ENCODE measurements around the gene SSU72. TPM values are rescaled to one million over a fixed set of nuclear protein-coding genes. Genes with fewer than 3 reads are reported as not detected.

Gene SSU72
- total RNA-seq, 1 experiment from 2014 or later, result 96.2 TPM

- no peak for TF ChIP-seq CTCF (IDR thresholded peaks at IDR 0.05; ENCODE audit: insufficient read depth in 1 of 2, low read depth in 1 of 2, low read length in 1 of 2, severe bottlenecking in 1 of 2, unreplicated experiment in 1 of 2)
- peaks cover 23% of the 10 kb centered on the region for H3K36me3 Mint-ChIP-seq (ENCODE audit: insufficient read depth, unreplicated experiment)
- no peaks in the 10 kb centered on the region for H3K27me3 Mint-ChIP-seq (ENCODE audit: insufficient read depth, unreplicated experiment)
- ChIA-PET CTCF (no interaction called here), POLR2A (no interaction called here)
- no peaks in the 10 kb centered on the region for H3K9me3 Mint-ChIP-seq (ENCODE audit: unreplicated experiment)
- no peaks in the 10 kb centered on the region for H3K9me3 ChIP-seq
- H3K27ac Mint-ChIP-seq (ENCODE audit: unreplicated experiment), result no peak overlapping the region
- intact Hi-C loops (cut with micrococcal nuclease; ENCODE audit: unreplicated experiment), result no loop called here
- BruUV-seq (replicated peaks), result no TSS peak
- peaks cover 7% of the 10 kb centered on the region for H3K4me1 Mint-ChIP-seq (ENCODE audit: low read depth, unreplicated experiment)
- no peaks in the 10 kb centered on the region for H3K36me3 ChIP-seq (ENCODE audit: control insufficient read depth, insufficient read depth, low read length)
- no peak overlapping the region for H3K4me3 Mint-ChIP-seq (ENCODE audit: unreplicated experiment)
- 0 out of 2 replicates have a peak, but pooled peaks cover 9% of the 10 kb centered on the region for H3K4me1 ChIP-seq
- H3K4me3 ChIP-seq (ENCODE audit: low read depth, low read length), result no peak overlapping the region
- DNase-seq, result no peak
- no peaks in the 10 kb centered on the region for H3K27me3 ChIP-seq (replicated peaks; ENCODE audit: control insufficient read depth, insufficient read depth, low read length)
These were observed 37.4 kb upstream of the SSU72 start for GRCh38 chr1:1612104-1612400.

GRCh38 chr1:1610796-1611195, 36.1 kb upstream of the SSU72 start:
- BruUV-seq (replicated peaks), result no TSS peak
- Histone ChIP-seq H3K27me3 (replicated peaks; ENCODE audit: control insufficient read depth, insufficient read depth, low read length) (no peaks in the 10 kb centered on the region), H3K4me1 (0 out of 2 replicates have a peak, but pooled peaks cover 5% of the 10 kb centered on the region), H3K36me3 (ENCODE audit: control insufficient read depth, insufficient read depth, low read length) (no peaks in the 10 kb centered on the region), H3K4me3 (ENCODE audit: low read depth, low read length) (no peak overlapping the region), H3K9me3 (no peaks in the 10 kb centered on the region)
- CTCF ChIA-PET, result no interaction called here
- Mint-ChIP-seq H3K36me3 (ENCODE audit: insufficient read depth, unreplicated experiment) (peaks cover 23% of the 10 kb centered on the region), H3K4me1 (ENCODE audit: low read depth, unreplicated experiment) (peaks cover 7% of the 10 kb centered on the region), H3K27me3 (ENCODE audit: insufficient read depth, unreplicated experiment) (no peaks in the 10 kb centered on the region), H3K4me3 (ENCODE audit: unreplicated experiment) (no peak overlapping the region), H3K9me3 (ENCODE audit: unreplicated experiment) (no peaks in the 10 kb centered on the region), H3K27ac (ENCODE audit: unreplicated experiment) (no peak overlapping the region)
- POLR2A ChIA-PET, result no interaction called here
- no peak for TF ChIP-seq CTCF (IDR thresholded peaks at IDR 0.05; ENCODE audit: insufficient read depth in 1 of 2, low read depth in 1 of 2, low read length in 1 of 2, severe bottlenecking in 1 of 2, unreplicated experiment in 1 of 2)
- intact Hi-C loops (cut with micrococcal nuclease; ENCODE audit: unreplicated experiment), result no loop called here
- no peak for DNase-seq

GRCh38 chr1:1609822-1610485, 35.3 kb upstream of the SSU72 start:
- 0 out of 2 replicates have a peak, but pooled peaks cover 5% of the 10 kb centered on the region for H3K4me1 ChIP-seq
- TF ChIP-seq CTCF (IDR thresholded peaks at IDR 0.05; ENCODE audit: insufficient read depth in 1 of 2, low read depth in 1 of 2, low read length in 1 of 2, severe bottlenecking in 1 of 2, unreplicated experiment in 1 of 2), result no peak
- H3K9me3 Mint-ChIP-seq (ENCODE audit: unreplicated experiment), result no peaks in the 10 kb centered on the region
- H3K4me3 ChIP-seq (ENCODE audit: low read depth, low read length), result no peak overlapping the region
- no peak for DNase-seq
- H3K36me3 ChIP-seq (ENCODE audit: control insufficient read depth, insufficient read depth, low read length), result no peaks in the 10 kb centered on the region
- no TSS peak for BruUV-seq (replicated peaks)
- H3K27me3 Mint-ChIP-seq (ENCODE audit: insufficient read depth, unreplicated experiment), result no peaks in the 10 kb centered on the region
- ChIA-PET POLR2A (no interaction called here), CTCF (no interaction called here)
- no peaks in the 10 kb centered on the region for H3K27me3 ChIP-seq (replicated peaks; ENCODE audit: control insufficient read depth, insufficient read depth, low read length)
- H3K4me3 Mint-ChIP-seq (ENCODE audit: unreplicated experiment), result no peak overlapping the region
- peaks cover 15% of the 10 kb centered on the region for H3K36me3 Mint-ChIP-seq (ENCODE audit: insufficient read depth, unreplicated experiment)
- peaks cover 7% of the 10 kb centered on the region for H3K4me1 Mint-ChIP-seq (ENCODE audit: low read depth, unreplicated experiment)
- intact Hi-C loops (cut with micrococcal nuclease; ENCODE audit: unreplicated experiment), result no loop called here
- no peaks in the 10 kb centered on the region for H3K9me3 ChIP-seq
- H3K27ac Mint-ChIP-seq (ENCODE audit: unreplicated experiment), result no peak overlapping the region

Measured in Caco-2 (cell line).